T-helper 1 cell treated with Interleukin-12 subunit alpha and Interleukin-12 subunit beta and Interleukin-4 antibody, amounts not matched to agents 30 μg/mL and 1 μg/mL, for 36 hours (primary cell): ENCODE data around the gene SPATA32.

Experiments used
- H3K27ac Mint-ChIP-seq: one replicate; pipeline ENCODE4 v1.8.0; 2021; ENCODE audit warnings: mild to moderate bottlenecking, mixed read lengths
- H3K27me3 Mint-ChIP-seq: one replicate; pipeline ENCODE4 v1.8.0; 2021; ENCODE audit warnings: low read depth, mixed read lengths
- H3K36me3 Mint-ChIP-seq: one replicate; pipeline ENCODE4 v1.8.0; 2021; ENCODE audit warnings: low read depth, mixed read lengths
- H3K4me1 Mint-ChIP-seq: one replicate; pipeline ENCODE4 v1.8.0; 2021; ENCODE audit warnings: low read depth, mixed read lengths
- H3K4me3 Mint-ChIP-seq: one replicate; pipeline ENCODE4 v1.8.0; 2021; ENCODE audit warnings: mild to moderate bottlenecking, moderate library complexity, mixed read lengths
- H3K9me3 Mint-ChIP-seq: one replicate; pipeline ENCODE4 v1.8.0; 2021; ENCODE audit warnings: mixed read lengths

Gene SPATA32

GRCh38 chr17:45227101-45227925, 34.6 kb downstream of the SPATA32 start:
- Mint-ChIP-seq H3K27me3 (no peaks in the 10 kb centered on the region), H3K4me1 (peaks cover 71% of the 10 kb centered on the region)

GRCh38 chr17:45226576-45226975, 35.3 kb downstream of the SPATA32 start:
- peaks cover 39% of the 10 kb centered on the region for H3K36me3 Mint-ChIP-seq

More at GRCh38 chr17:45227101-45227925, 34.6 kb downstream of the SPATA32 start:
- Mint-ChIP-seq H3K9me3 (no peaks in the 10 kb centered on the region), H3K4me3 (peak overlapping the region; percentile 95), H3K36me3 (peaks cover 40% of the 10 kb centered on the region), H3K27ac (peak overlapping the region; percentile 96)

GRCh38 chr17:45225964-45226530, 35.8 kb downstream of the SPATA32 start:
- H3K27me3 Mint-ChIP-seq = no peaks in the 10 kb centered on the region
- H3K27ac Mint-ChIP-seq = peak overlapping the region; percentile 96
- peaks cover 63% of the 10 kb centered on the region for H3K4me1 Mint-ChIP-seq
- peak overlapping the region; percentile 95 for H3K4me3 Mint-ChIP-seq
- H3K36me3 Mint-ChIP-seq = peaks cover 39% of the 10 kb centered on the region
- no peaks in the 10 kb centered on the region for H3K9me3 Mint-ChIP-seq

More at GRCh38 chr17:45226576-45226975, 35.3 kb downstream of the SPATA32 start:
- H3K27ac Mint-ChIP-seq = peak overlapping the region; percentile 96
- H3K4me3 Mint-ChIP-seq = peak overlapping the region; percentile 95
- no peaks in the 10 kb centered on the region for H3K9me3 Mint-ChIP-seq
- peaks cover 65% of the 10 kb centered on the region for H3K4me1 Mint-ChIP-seq
- H3K27me3 Mint-ChIP-seq = no peaks in the 10 kb centered on the region

GRCh38 chr17:45225051-45225700, 36.7 kb downstream of the SPATA32 start:
- Mint-ChIP-seq H3K9me3 (no peaks in the 10 kb centered on the region), H3K36me3 (peaks cover 43% of the 10 kb centered on the region), H3K4me3 (peak overlapping the region; percentile 95), H3K27ac (peak overlapping the region; percentile 96), H3K27me3 (no peaks in the 10 kb centered on the region), H3K4me1 (peaks cover 64% of the 10 kb centered on the region)

- peak overlapping the region; percentile 96 for H3K27ac Mint-ChIP-seq
- peaks cover 64% of the 10 kb centered on the region for H3K4me1 Mint-ChIP-seq
- H3K9me3 Mint-ChIP-seq = no peaks in the 10 kb centered on the region
- H3K36me3 Mint-ChIP-seq = peaks cover 49% of the 10 kb centered on the region
- H3K27me3 Mint-ChIP-seq = no peaks in the 10 kb centered on the region
- peak overlapping the region; percentile 95 for H3K4me3 Mint-ChIP-seq
Observed at GRCh38 chr17:45224671-45225050, 37.2 kb downstream of the SPATA32 start.

- Mint-ChIP-seq H3K27me3 (no peaks in the 10 kb centered on the region), H3K36me3 (peaks cover 54% of the 10 kb centered on the region), H3K27ac (peak overlapping the region; percentile 96), H3K4me3 (peak overlapping the region; percentile 95), H3K4me1 (peaks cover 65% of the 10 kb centered on the region), H3K9me3 (no peaks in the 10 kb centered on the region)
Observed at GRCh38 chr17:45223539-45224528, 38.1 kb downstream of the SPATA32 start.

- H3K9me3 Mint-ChIP-seq = no peaks in the 10 kb centered on the region
- H3K27ac Mint-ChIP-seq = peak overlapping the region; percentile 96
- H3K27me3 Mint-ChIP-seq = no peaks in the 10 kb centered on the region
- peaks cover 59% of the 10 kb centered on the region for H3K4me1 Mint-ChIP-seq
- H3K4me3 Mint-ChIP-seq = peak overlapping the region; percentile 95
- H3K36me3 Mint-ChIP-seq = peaks cover 55% of the 10 kb centered on the region
Observed at GRCh38 chr17:45222996-45223538, 38.8 kb downstream of the SPATA32 start.

- Mint-ChIP-seq H3K9me3 (no peaks in the 10 kb centered on the region), H3K27me3 (no peaks in the 10 kb centered on the region), H3K36me3 (peaks cover 58% of the 10 kb centered on the region), H3K4me1 (peaks cover 55% of the 10 kb centered on the region), H3K4me3 (peak overlapping the region; percentile 95), H3K27ac (peak overlapping the region; percentile 96)
Observed at GRCh38 chr17:45222289-45222995, 39.5 kb downstream of the SPATA32 start.

GRCh38 chr17:45222014-45222288, 39.9 kb downstream of the SPATA32 start:
- H3K4me1 Mint-ChIP-seq = peaks cover 51% of the 10 kb centered on the region
- no peak overlapping the region for H3K4me3 Mint-ChIP-seq
- H3K36me3 Mint-ChIP-seq = peaks cover 59% of the 10 kb centered on the region
- no peaks in the 10 kb centered on the region for H3K9me3 Mint-ChIP-seq
- no peak overlapping the region for H3K27ac Mint-ChIP-seq
- no peaks in the 10 kb centered on the region for H3K27me3 Mint-ChIP-seq

GRCh38 chr17:45221081-45222013, 40.5 kb downstream of the SPATA32 start, which contains the start of gene FMNL1:
FMNL1 (plus strand) TSS chr17:45221885; CDS start chr17:45222125, 240 bp downstream.
- Mint-ChIP-seq H3K36me3 (peaks cover 62% of the 10 kb centered on the region), H3K4me3 (peak within 1 kb of the TSS; percentile 95), H3K4me1 (peaks cover 51% of the 10 kb centered on the region), H3K27me3 (no peaks in the 10 kb centered on the region), H3K27ac (peak within 1 kb of the TSS; percentile 96), H3K9me3 (no peaks in the 10 kb centered on the region)

GRCh38 chr17:45220079-45220478, 41.8 kb downstream of the SPATA32 start:
- H3K27me3 Mint-ChIP-seq = no peaks in the 10 kb centered on the region
- peaks cover 43% of the 10 kb centered on the region for H3K4me1 Mint-ChIP-seq
- no peaks in the 10 kb centered on the region for H3K9me3 Mint-ChIP-seq
- H3K27ac Mint-ChIP-seq = peak overlapping the region; percentile 84
- H3K36me3 Mint-ChIP-seq = peaks cover 53% of the 10 kb centered on the region
- peak overlapping the region; percentile 84 for H3K4me3 Mint-ChIP-seq

GRCh38 chr17:45218895-45219661, 42.8 kb downstream of the SPATA32 start:
- Mint-ChIP-seq H3K36me3 (peaks cover 49% of the 10 kb centered on the region), H3K4me3 (peak overlapping the region; percentile 84), H3K27me3 (no peaks in the 10 kb centered on the region), H3K27ac (peak overlapping the region; percentile 84), H3K4me1 (peaks cover 37% of the 10 kb centered on the region), H3K9me3 (no peaks in the 10 kb centered on the region)
